Right cardiac atrium (tissue), 5 donors: Measurements from ENCODE around the gene HOXB2. TPM values are rescaled to one million over a fixed set of nuclear protein-coding genes. Genes with fewer than 3 reads are reported as not detected.

Source experiments
- ATAC-seq, 2 donors: fragments of 200-7000 bp; cut with Tn5 transposase; one replicate each; pipeline versions ENCODE4 v1.8.0 to v1.9.1; 2020; ENCODE audit warnings: moderate library complexity in 2 of 2, mild to moderate bottlenecking in 1 of 2
- DNase-seq, 3 donors: peaks; one replicate each; pipeline ENCODE4 v3.0.0-alpha.2; 2020
- H3K27ac ChIP-seq: one replicate; pipeline ENCODE4 v1.5.1; 2013; ENCODE audit warnings: mild to moderate bottlenecking, low read length, control low read depth, moderate library complexity
- H3K27me3 ChIP-seq: one replicate; pipeline ENCODE4 v1.6.1; 2013; ENCODE audit not compliant: control insufficient read depth, insufficient read depth
- H3K4me1 ChIP-seq: one replicate; pipeline ENCODE4 v1.6.1; 2013; ENCODE audit warnings: low read length; ENCODE audit not compliant: control insufficient read depth, insufficient read depth
- H3K4me3 ChIP-seq: one replicate; pipeline ENCODE4 v1.5.1; 2013; ENCODE audit warnings: low read length, control low read depth
- H3K9me3 ChIP-seq: one replicate; pipeline ENCODE4 v1.6.1; 2013; ENCODE audit warnings: low read length; ENCODE audit not compliant: control insufficient read depth
- WGBS: extraction: QIAGEN DNeasy Blood & Tissue Kit; methylation state at CpG from one replicate; pipeline ENCODE4 v1.1.7; 2013; 5-methylcytosine and 5-hydroxymethylcytosine counted together
- intact Hi-C, 4 donors: fragments of 100-400 bp; cut with DNase I; formaldehyde crosslinking; loops; one replicate each; pipeline versions ENCODE4 v1.11.0 to v1.14.0; 2022 to 2023
- polyA plus RNA-seq: library from polyadenylated mRNA; stranded (reverse); fragments of 200-250 nt; gene quantifications from one replicate; pipeline ENCODE4 v1.2.3, GENCODE V29; 2013
- total RNA-seq, 4 donors: library from RNA; stranded (reverse); fragmentation: NEBNext Ultra II Directional; extraction: Animal tissue kit (Norgen Biotek cat#: 25700); gene quantifications; one replicate each; pipeline ENCODE4 v1.2.1, GENCODE V29; 2021
- donor health status: healthy with polysubstance abuse.
- donor health status: DM: no; HTN: yes; CAD: no.
- donor health status: DM: no; HTN: no; CAD: no.
- donor health status: DM: no; HTN: yes; CAD: no; lungs with severe emphysema.
- donor health status: DM: yes; HTN: yes; CAD: no.

The HOXB2 gene
- total and polyA plus RNA-seq, 5 donors = 2.4 to 9.9 (median 5.5) TPM

- peak; percentile 51 to 52 for ATAC-seq
- no peaks in the 10 kb centered on the region for H3K9me3 ChIP-seq
- peak overlapping the region; percentile 41 for H3K4me3 ChIP-seq
- intact Hi-C loops = no loop called here
- H3K27ac ChIP-seq = peak overlapping the region; percentile 1
- WGBS = 8% methylated on average over 73 of the region's 73 CpGs
- DNase-seq = peak in 1 of 3 donors; percentile 59
- peaks cover 6% of the 10 kb centered on the region for H3K4me1 ChIP-seq
- H3K27me3 ChIP-seq = no peaks in the 10 kb centered on the region
These were observed 19.5 kb upstream of the HOXB2 start for GRCh38 chr17:48564188-48565021.

- no peak for ATAC-seq
- 23% methylated on average over 10 of the region's 10 CpGs for WGBS
- no peak for DNase-seq
- Histone ChIP-seq H3K9me3 (no peaks in the 10 kb centered on the region), H3K4me3 (peak overlapping the region; percentile 41), H3K27me3 (no peaks in the 10 kb centered on the region), H3K4me1 (peaks cover 6% of the 10 kb centered on the region), H3K27ac (no peak overlapping the region)
- intact Hi-C loops = no loop called here
These were observed 18.9 kb upstream of the HOXB2 start for GRCh38 chr17:48563867-48564187.

GRCh38 chr17:48563385-48563838 lies 18.5 kb upstream of the HOXB2 start:
- ATAC-seq (no peak), DNase-seq (no peak)
- Histone ChIP-seq H3K27me3 (no peaks in the 10 kb centered on the region), H3K9me3 (no peaks in the 10 kb centered on the region), H3K4me3 (no peak overlapping the region), H3K27ac (peak overlapping the region; percentile 10), H3K4me1 (peaks cover 6% of the 10 kb centered on the region)
- WGBS = 70% methylated on average over 6 of the region's 6 CpGs
- intact Hi-C loops = no loop called here

- 58% methylated on average over 5 of the region's 5 CpGs for WGBS
- no peak overlapping the region for H3K4me3 ChIP-seq
- no peak overlapping the region for H3K27ac ChIP-seq
- intact Hi-C loops = no loop called here
- DNase-seq (no peak), ATAC-seq (no peak)
- H3K27me3 ChIP-seq = no peaks in the 10 kb centered on the region
- H3K4me1 ChIP-seq = peaks cover 6% of the 10 kb centered on the region
- no peaks in the 10 kb centered on the region for H3K9me3 ChIP-seq
These were observed 18.0 kb upstream of the HOXB2 start for GRCh38 chr17:48562934-48563333.

- peaks cover 4% of the 10 kb centered on the region for H3K4me1 ChIP-seq
- no peak for ATAC-seq
These were observed 17.2 kb upstream of the HOXB2 start for GRCh38 chr17:48561884-48562810.

GRCh38 chr17:48559840-48560817 lies 15.2 kb upstream of the HOXB2 start:
- WGBS = 60% methylated on average over 14 of the region's 14 CpGs
- Histone ChIP-seq H3K27ac (no peak overlapping the region), H3K27me3 (no peaks in the 10 kb centered on the region), H3K9me3 (no peaks in the 10 kb centered on the region), H3K4me3 (no peak overlapping the region), H3K4me1 (peaks cover 1% of the 10 kb centered on the region)
- intact Hi-C loops = no loop called here
- ATAC-seq (no peak), DNase-seq (no peak)

More at GRCh38 chr17:48561884-48562810, 17.2 kb upstream of the HOXB2 start:
- intact Hi-C loops = no loop called here
- no peak overlapping the region for H3K27ac ChIP-seq
- DNase-seq = no peak
- H3K27me3 ChIP-seq = no peaks in the 10 kb centered on the region
- H3K9me3 ChIP-seq = no peaks in the 10 kb centered on the region
- no peak overlapping the region for H3K4me3 ChIP-seq
- WGBS = 67% methylated on average over 15 of the region's 15 CpGs

GRCh38 chr17:48559122-48559839 lies 14.4 kb upstream of the HOXB2 start:
- DNase-seq (no peak), ATAC-seq (no peak)
- H3K4me3 ChIP-seq = no peak overlapping the region
- no peaks in the 10 kb centered on the region for H3K9me3 ChIP-seq
- H3K27ac ChIP-seq = no peak overlapping the region
- intact Hi-C loops = no loop called here
- peaks cover 1% of the 10 kb centered on the region for H3K4me1 ChIP-seq
- no peaks in the 10 kb centered on the region for H3K27me3 ChIP-seq
- WGBS = 66% methylated on average over 16 of the region's 16 CpGs

GRCh38 chr17:48558831-48559121 lies 13.9 kb upstream of the HOXB2 start:
- no peak for DNase-seq
- H3K4me3 ChIP-seq = no peak overlapping the region
- no peak overlapping the region for H3K27ac ChIP-seq
- no peaks in the 10 kb centered on the region for H3K27me3 ChIP-seq
- H3K4me1 ChIP-seq = peaks cover 1% of the 10 kb centered on the region
- 63% methylated on average over 2 of the region's 2 CpGs for WGBS
- intact Hi-C loops = no loop called here
- ATAC-seq = no peak
- no peaks in the 10 kb centered on the region for H3K9me3 ChIP-seq

- Histone ChIP-seq H3K27me3 (no peaks in the 10 kb centered on the region), H3K27ac (no peak overlapping the region), H3K9me3 (no peaks in the 10 kb centered on the region), H3K4me1 (peaks cover 1% of the 10 kb centered on the region), H3K4me3 (no peak overlapping the region)
- WGBS = 69% methylated on average over 13 of the region's 13 CpGs
- ATAC-seq = no peak
- DNase-seq = no peak
- intact Hi-C loops = no loop called here
These were observed 13.3 kb upstream of the HOXB2 start for GRCh38 chr17:48558057-48558830.
